Measurements from ENCODE around the gene ABCA13. TPM values are rescaled to one million over a fixed set of nuclear protein-coding genes. Genes with fewer than 3 reads are reported as not detected.

The ABCA13 gene
- total RNA-seq, 1 experiment from 2014 or later, result 2.1 TPM

- no peaks in the 10 kb centered on the region for H3K36me3 ChIP-seq (ENCODE audit: low read depth, low read length)
- ChIA-PET CTCF (no interaction called here), POLR2A (ENCODE audit: unreplicated experiment) (no interaction called here)
- DNase-seq (peak; percentile 82), ATAC-seq (peak; percentile 62)
- intact Hi-C loops (cut with micrococcal nuclease), result loop anchor here (5.0 to 10.0 kb wide), 2 partner anchors 108 to 186 kb away; partner anchors contain the start of gene ABCA13
- BruUV-seq (replicated peaks), result no TSS peak
- H3K27ac ChIP-seq (ENCODE audit: low read length), result peak overlapping the region; percentile 43
- no peak overlapping the region for H2AFZ ChIP-seq (ENCODE audit: low read length)
- H3K9me3 ChIP-seq (ENCODE audit: low read length), result no peaks in the 10 kb centered on the region
- peak overlapping the region; percentile 34; the same call in 1 of the 2 replicates for H3K4me2 ChIP-seq (ENCODE audit: low read length)
- H3K27me3 ChIP-seq (ENCODE audit: low read length), result no peaks in the 10 kb centered on the region
- H3K9ac ChIP-seq (ENCODE audit: low read length), result no peak overlapping the region
- no peaks in the 10 kb centered on the region for H3K9me2 ChIP-seq (replicated peaks; ENCODE audit: low read length)
- TF ChIP-seq CTCF (conservative IDR thresholded peaks at IDR 0.05; ENCODE audit: low read depth, low read length) (no peak), EZH2 (IDR thresholded peaks at IDR 0.05; ENCODE audit: low read length, unreplicated experiment) (no peak), EZH2phosphoT487 (IDR thresholded peaks at IDR 0.05; ENCODE audit: borderline replicate concordance, low read length) (no peak)
- H3K79me2 ChIP-seq (ENCODE audit: low read length), result no peaks in the 10 kb centered on the region
- H4K20me1 ChIP-seq (ENCODE audit: low read length), result no peaks in the 10 kb centered on the region
- H3K4me1 ChIP-seq (ENCODE audit: insufficient read depth, low read length), result peaks cover 30% of the 10 kb centered on the region
- peaks cover 3% of the 10 kb centered on the region for H3F3A ChIP-seq (ENCODE audit: low read length, unreplicated experiment)
- H3K4me3 ChIP-seq (ENCODE audit: low read length), result no peak overlapping the region
Measured at GRCh38 chr7:48360574-48360973, 189.3 kb downstream of the ABCA13 start.

DNA sequence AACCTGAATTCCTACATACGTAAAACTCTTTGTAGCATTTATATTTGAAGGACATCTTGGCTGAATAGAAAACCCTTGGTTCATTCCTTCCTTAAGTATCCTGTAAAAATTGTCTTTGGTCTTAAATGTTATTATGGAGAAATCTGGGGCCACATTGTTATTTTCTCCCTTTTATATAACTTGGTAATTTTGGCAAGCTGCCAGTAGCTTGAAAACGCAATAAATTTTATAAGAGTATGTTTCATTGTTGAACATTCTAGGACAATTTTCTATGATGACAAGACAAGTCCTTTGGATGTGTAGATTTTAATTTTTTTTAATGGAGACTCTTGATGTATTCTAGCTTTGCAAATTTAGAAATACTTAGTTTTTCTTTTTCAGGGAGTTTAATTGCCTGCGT, 191.9 kb downstream of the ABCA13 start:
- CTCF ChIA-PET, result no interaction called here
- no peak overlapping the region for H3K4me3 ChIP-seq (ENCODE audit: low read length)
- no peak for ATAC-seq

More for the DNA sequence above, 191.9 kb downstream of the ABCA13 start:
- BruUV-seq (replicated peaks), result no TSS peak
- intact Hi-C loops (cut with micrococcal nuclease), result loop anchor here (5.0 to 10.0 kb wide), 2 partner anchors 111 to 188 kb away; partner anchors contain the start of gene ABCA13
- Histone ChIP-seq H3K27me3 (ENCODE audit: low read length) (no peaks in the 10 kb centered on the region), H3K9ac (ENCODE audit: low read length) (no peak overlapping the region), H3K36me3 (ENCODE audit: low read depth, low read length) (no peaks in the 10 kb centered on the region), H3K4me2 (ENCODE audit: low read length) (no peak overlapping the region), H3K9me2 (replicated peaks; ENCODE audit: low read length) (no peaks in the 10 kb centered on the region), H3K27ac (ENCODE audit: low read length) (no peak overlapping the region), H4K20me1 (ENCODE audit: low read length) (no peaks in the 10 kb centered on the region), H3K4me1 (ENCODE audit: insufficient read depth, low read length) (peaks cover 45% of the 10 kb centered on the region), H3F3A (ENCODE audit: low read length, unreplicated experiment) (peaks cover 6% of the 10 kb centered on the region), H3K9me3 (ENCODE audit: low read length) (no peaks in the 10 kb centered on the region), H3K79me2 (ENCODE audit: low read length) (no peaks in the 10 kb centered on the region), H2AFZ (ENCODE audit: low read length) (no peak overlapping the region)
- peak; percentile 44 for DNase-seq
- POLR2A ChIA-PET (ENCODE audit: unreplicated experiment), result no interaction called here
- TF ChIP-seq EZH2 (IDR thresholded peaks at IDR 0.05; ENCODE audit: low read length, unreplicated experiment), result no peak
- TF ChIP-seq CTCF (conservative IDR thresholded peaks at IDR 0.05; ENCODE audit: low read depth, low read length), result no peak
- TF ChIP-seq EZH2phosphoT487 (IDR thresholded peaks at IDR 0.05; ENCODE audit: borderline replicate concordance, low read length), result no peak

Measured in PC-3 (cell line).